Right lobe of liver (tissue), 4 donors: Measurements from ENCODE around the gene KLF13.

ENCODE experiments used
- POLR2A ChIP-seq: fragments of 450-650 bp; IDR thresholded peaks from one replicate; pipeline ENCODE4 v1.6.1; 2017; ENCODE audit warnings: antibody characterized with exemption, mild to moderate bottlenecking
- TF ChIP-seq, protein P1 (sequence below), 4 donors: fragments of 200-600 bp in 3 of 4; fragments of 450-650 bp in 1 of 4; IDR thresholded peaks; one replicate each; pipeline versions ENCODE4 v1.5.1 to v1.8.0; 2016 to 2022; ENCODE audit warnings: antibody characterized with exemption in 4 of 4, mild to moderate bottlenecking in 2 of 4
- donor health status: DM: no; HTN: no; CAD: no.
- donor health status: DM: no; HTN: no; CAD: no.
- donor health status: DM: no; HTN: yes; CAD: no.

DNA sequence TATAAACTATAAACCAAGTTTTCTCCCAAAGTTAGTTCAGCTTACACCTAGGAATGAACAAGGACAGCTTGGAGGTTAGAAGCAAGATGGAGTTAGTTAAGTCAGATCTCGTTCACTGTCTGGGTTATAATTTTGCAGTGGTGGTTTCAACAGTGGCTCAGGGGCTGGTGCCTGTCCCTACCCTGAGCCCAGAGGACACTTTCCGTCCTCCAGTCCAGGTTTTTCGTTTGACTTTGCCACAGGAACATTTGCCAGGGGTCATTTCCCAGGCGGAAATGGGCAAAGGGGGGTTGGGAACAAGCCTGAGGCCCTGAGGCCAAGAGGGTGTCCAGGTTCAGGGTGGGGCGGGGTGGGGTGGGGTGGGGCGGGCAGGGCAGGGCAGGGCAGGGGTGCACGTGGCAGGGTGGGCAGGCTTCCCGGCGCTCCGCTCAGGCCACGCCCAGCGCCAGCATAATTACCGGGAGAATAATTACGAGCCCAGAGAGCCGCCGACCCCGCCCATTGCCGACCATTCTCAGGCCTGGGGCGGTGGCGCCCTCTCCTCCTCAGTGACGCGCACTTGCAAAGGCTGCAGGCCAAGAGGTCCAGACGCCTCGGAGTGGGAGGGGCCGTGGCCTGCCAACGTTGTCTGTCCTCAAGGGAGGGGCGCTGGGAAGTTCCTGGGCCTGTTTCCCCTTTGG is 70.4 kb downstream of the KLF13 start:
- TF ChIP-seq, protein P1, sequence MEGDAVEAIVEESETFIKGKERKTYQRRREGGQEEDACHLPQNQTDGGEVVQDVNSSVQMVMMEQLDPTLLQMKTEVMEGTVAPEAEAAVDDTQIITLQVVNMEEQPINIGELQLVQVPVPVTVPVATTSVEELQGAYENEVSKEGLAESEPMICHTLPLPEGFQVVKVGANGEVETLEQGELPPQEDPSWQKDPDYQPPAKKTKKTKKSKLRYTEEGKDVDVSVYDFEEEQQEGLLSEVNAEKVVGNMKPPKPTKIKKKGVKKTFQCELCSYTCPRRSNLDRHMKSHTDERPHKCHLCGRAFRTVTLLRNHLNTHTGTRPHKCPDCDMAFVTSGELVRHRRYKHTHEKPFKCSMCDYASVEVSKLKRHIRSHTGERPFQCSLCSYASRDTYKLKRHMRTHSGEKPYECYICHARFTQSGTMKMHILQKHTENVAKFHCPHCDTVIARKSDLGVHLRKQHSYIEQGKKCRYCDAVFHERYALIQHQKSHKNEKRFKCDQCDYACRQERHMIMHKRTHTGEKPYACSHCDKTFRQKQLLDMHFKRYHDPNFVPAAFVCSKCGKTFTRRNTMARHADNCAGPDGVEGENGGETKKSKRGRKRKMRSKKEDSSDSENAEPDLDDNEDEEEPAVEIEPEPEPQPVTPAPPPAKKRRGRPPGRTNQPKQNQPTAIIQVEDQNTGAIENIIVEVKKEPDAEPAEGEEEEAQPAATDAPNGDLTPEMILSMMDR (IDR thresholded peaks at IDR 0.05): peak in 2 of 4 donors; percentile 23 to 26
- no peak for TF ChIP-seq POLR2A
